ENCODE results near the gene PAQR5.
"Not testable (repeated sequence)": the region's sequence is repeated elsewhere in the genome, so short reads cannot be mapped to it uniquely, and the experiment has no call there.

Gene PAQR5

GRCh38 chr15:69358850-69359249 is 60.1 kb downstream of the PAQR5 start:
- DNase-seq = no peak

GRCh38 chr15:69359722-69360121 is 61.0 kb downstream of the PAQR5 start:
- DNase-seq = no peak

- DNase-seq = no peak
These were observed 61.9 kb downstream of the PAQR5 start for GRCh38 chr15:69360642-69361041.

- no peak for DNase-seq
These were observed 68.5 kb downstream of the PAQR5 start for GRCh38 chr15:69367236-69367635.

GRCh38 chr15:69369631-69370030 is 70.9 kb downstream of the PAQR5 start:
- DNase-seq = no peak

- no peak for DNase-seq
These were observed 74.7 kb downstream of the PAQR5 start for GRCh38 chr15:69373406-69373805.

GRCh38 chr15:69375151-69375790 is 76.6 kb downstream of the PAQR5 start:
- DNase-seq = no peak

GRCh38 chr15:69377216-69377970 is 78.7 kb downstream of the PAQR5 start:
- DNase-seq = no peak

GRCh38 chr15:69380100-69380725 is 81.5 kb downstream of the PAQR5 start:
- no peak for DNase-seq

GRCh38 chr15:69380726-69381105 is 82.0 kb downstream of the PAQR5 start:
- DNase-seq = no peak

GRCh38 chr15:69382176-69382575 is 83.5 kb downstream of the PAQR5 start:
- DNase-seq = not testable (repeated sequence)

- DNase-seq = not testable (repeated sequence)
These were observed 85.4 kb downstream of the PAQR5 start for GRCh38 chr15:69384066-69384465.

- no peak for DNase-seq
These were observed 86.2 kb downstream of the PAQR5 start for GRCh38 chr15:69384626-69385598.

- DNase-seq = no peak
These were observed 87.1 kb downstream of the PAQR5 start for GRCh38 chr15:69385831-69386230.

GRCh38 chr15:69386284-69386683 is 87.6 kb downstream of the PAQR5 start:
- DNase-seq = no peak

GRCh38 chr15:69388260-69388705 is 89.6 kb downstream of the PAQR5 start:
- DNase-seq = no peak

- no peak for DNase-seq
These were observed 90.7 kb downstream of the PAQR5 start for GRCh38 chr15:69389426-69389825.

- DNase-seq = no peak
These were observed 91.9 kb downstream of the PAQR5 start for GRCh38 chr15:69390575-69390974.

GRCh38 chr15:69391046-69391757 is 92.5 kb downstream of the PAQR5 start:
- no peak for DNase-seq

GRCh38 chr15:69392352-69392751 is 93.6 kb downstream of the PAQR5 start:
- DNase-seq = no peak

- no peak for DNase-seq
These were observed 95.2 kb downstream of the PAQR5 start for GRCh38 chr15:69393831-69394491.

Measured in stimulated activated CD4-positive, alpha-beta T cell treated with anti-CD3 and anti-CD28 coated beads, Interleukin-15, amount 100 ng/mL, for 24 hours (primary cell).